Spleen (tissue), 7 donors: ENCODE data around the gene TECTA.

Experiments used
- POLR2A ChIP-seq, 3 donors: fragments of 450-650 bp; IDR thresholded peaks; one replicate each; pipeline ENCODE4 v1.5.1; 2017; ENCODE audit warnings: antibody characterized with exemption in 3 of 3, mild to moderate bottlenecking in 1 of 3
- TF ChIP-seq, protein P1 (sequence below), 11 experiments: fragments of 200-600 bp in 7 of 11; fragments of 450-650 bp in 4 of 11; sonication (generic) in 4 of 11; IDR thresholded peaks in 8 of 11; conservative IDR thresholded peaks in 3 of 11; 1 replicate in 7 of 11; 2 replicates in 4 of 11; pipeline versions ENCODE4 v1.4.0 to v1.8.0; 2016 to 2021; ENCODE audit warnings: antibody characterized with exemption in 11 of 11, inconsistent platforms in 4 of 11, mild to moderate bottlenecking in 1 of 11
- donor health status: DM: no; HTN: no; CAD: no; lungs with moderate emphysema.
- donor health status: DM: no; HTN: no; CAD: no.
- donor health status: DM: no; HTN: no; CAD: no.

DNA sequence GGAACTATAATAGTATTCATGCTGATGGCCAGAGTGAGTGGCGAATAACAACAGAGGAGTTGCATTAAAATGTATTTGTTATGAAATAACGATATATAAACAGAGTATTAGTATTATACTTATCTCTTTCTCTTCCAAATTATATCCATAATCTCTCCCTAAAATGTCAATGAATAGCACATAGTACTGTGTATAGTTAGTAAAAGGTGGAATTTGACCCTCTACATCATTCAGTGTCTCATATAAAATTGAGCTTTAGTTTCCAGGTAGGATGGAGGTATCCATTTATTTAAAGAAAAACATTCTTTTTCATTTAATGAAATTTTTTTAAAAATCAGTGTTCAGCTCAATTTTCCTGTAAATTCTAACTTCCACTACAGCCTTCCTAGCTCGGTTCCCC, 34.4 kb upstream of the TECTA start:
- no peak for TF ChIP-seq POLR2A (IDR thresholded peaks at IDR 0.05)
- TF ChIP-seq, protein P1, sequence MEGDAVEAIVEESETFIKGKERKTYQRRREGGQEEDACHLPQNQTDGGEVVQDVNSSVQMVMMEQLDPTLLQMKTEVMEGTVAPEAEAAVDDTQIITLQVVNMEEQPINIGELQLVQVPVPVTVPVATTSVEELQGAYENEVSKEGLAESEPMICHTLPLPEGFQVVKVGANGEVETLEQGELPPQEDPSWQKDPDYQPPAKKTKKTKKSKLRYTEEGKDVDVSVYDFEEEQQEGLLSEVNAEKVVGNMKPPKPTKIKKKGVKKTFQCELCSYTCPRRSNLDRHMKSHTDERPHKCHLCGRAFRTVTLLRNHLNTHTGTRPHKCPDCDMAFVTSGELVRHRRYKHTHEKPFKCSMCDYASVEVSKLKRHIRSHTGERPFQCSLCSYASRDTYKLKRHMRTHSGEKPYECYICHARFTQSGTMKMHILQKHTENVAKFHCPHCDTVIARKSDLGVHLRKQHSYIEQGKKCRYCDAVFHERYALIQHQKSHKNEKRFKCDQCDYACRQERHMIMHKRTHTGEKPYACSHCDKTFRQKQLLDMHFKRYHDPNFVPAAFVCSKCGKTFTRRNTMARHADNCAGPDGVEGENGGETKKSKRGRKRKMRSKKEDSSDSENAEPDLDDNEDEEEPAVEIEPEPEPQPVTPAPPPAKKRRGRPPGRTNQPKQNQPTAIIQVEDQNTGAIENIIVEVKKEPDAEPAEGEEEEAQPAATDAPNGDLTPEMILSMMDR (IDR thresholded peaks at IDR 0.05 in 8 of 11, conservative IDR thresholded peaks at IDR 0.05 in 3 of 11) = no peak
